HG03066 (cell line): ENCODE measurements around the gene ADAMTSL2.

Experiments
- ATAC-seq: cut with Tn5 transposase; IDR thresholded peaks from one replicate; pipeline ENCODE4 v1.9.1; 2021; ENCODE audit warnings: low read depth; ENCODE audit not compliant: unreplicated experiment

The ADAMTSL2 gene

GRCh38 chr9:133516256-133516960 lies 18.1 kb upstream of the ADAMTSL2 start:
- no peak for ATAC-seq

- no peak for ATAC-seq
Observed at GRCh38 chr9:133516961-133517350, 17.5 kb upstream of the ADAMTSL2 start.

- no peak for ATAC-seq
Observed at GRCh38 chr9:133517711-133518110, 16.8 kb upstream of the ADAMTSL2 start.

GRCh38 chr9:133518200-133518599 lies 16.3 kb upstream of the ADAMTSL2 start:
- ATAC-seq = no peak

- ATAC-seq = no peak
Observed at GRCh38 chr9:133518706-133519449, 15.6 kb upstream of the ADAMTSL2 start.

- ATAC-seq = no peak
Observed at GRCh38 chr9:133519693-133520092, 14.8 kb upstream of the ADAMTSL2 start.

GRCh38 chr9:133520121-133520835 lies 14.2 kb upstream of the ADAMTSL2 start:
- no peak for ATAC-seq

GRCh38 chr9:133521122-133522072 lies 13.1 kb upstream of the ADAMTSL2 start:
- no peak for ATAC-seq

GRCh38 chr9:133522073-133522910 lies 12.2 kb upstream of the ADAMTSL2 start:
- ATAC-seq = no peak

- no peak for ATAC-seq
Observed at GRCh38 chr9:133523106-133523505, 11.4 kb upstream of the ADAMTSL2 start.

- no peak for ATAC-seq
Observed at GRCh38 chr9:133524146-133524545, 10.4 kb upstream of the ADAMTSL2 start.

- no peak for ATAC-seq
Observed at GRCh38 chr9:133524679-133525228, 9.8 kb upstream of the ADAMTSL2 start, which contains the start of gene MYMK. MYMK (minus strand) TSS chr9:133524959; CDS start chr9:133524844, 115 bp downstream.

GRCh38 chr9:133525677-133526076 lies 8.8 kb upstream of the ADAMTSL2 start:
- ATAC-seq = no peak

GRCh38 chr9:133526721-133527321 lies 7.7 kb upstream of the ADAMTSL2 start:
- no peak for ATAC-seq

GRCh38 chr9:133527444-133527920 lies 7.0 kb upstream of the ADAMTSL2 start:
- ATAC-seq = no peak

GRCh38 chr9:133528001-133528875 lies 6.3 kb upstream of the ADAMTSL2 start:
- no peak for ATAC-seq

GRCh38 chr9:133528876-133529241 lies 5.6 kb upstream of the ADAMTSL2 start:
- no peak for ATAC-seq

- ATAC-seq = no peak
Observed at GRCh38 chr9:133529457-133529856, 5.0 kb upstream of the ADAMTSL2 start.
